Fibroblast of lung (primary cell): ENCODE results near the gene ISG20. TPM values are rescaled to one million over a fixed set of nuclear protein-coding genes. Genes with fewer than 3 reads are reported as not detected.

Source experiments
- DNase-seq, 2 donors: peaks; one replicate each; pipeline versions ENCODE4 v3.0.0 to v3.0.0-alpha.2; 2010; ENCODE audit warnings: low read depth in 2 of 2
- H2AFZ ChIP-seq: 2 replicates; pipeline ENCODE4 v1.5.1; 2012; ENCODE audit warnings: low read length, control low read depth, inconsistent platforms
- H3K27ac ChIP-seq: 2 replicates; pipeline ENCODE4 v1.5.1; 2011; ENCODE audit warnings: low read length, control low read depth; ENCODE audit not compliant: insufficient read depth
- H3K27me3 ChIP-seq: 2 replicates; pipeline ENCODE4 v1.5.1; 2011; ENCODE audit warnings: mild to moderate bottlenecking, low read length; ENCODE audit not compliant: control insufficient read depth, insufficient read depth
- H3K36me3 ChIP-seq: 2 replicates; pipeline ENCODE4 v1.5.1; 2011; ENCODE audit warnings: low read length; ENCODE audit not compliant: control insufficient read depth, insufficient read depth
- H3K4me1 ChIP-seq: 2 replicates; pipeline ENCODE4 v1.5.1; 2011; ENCODE audit warnings: low read length; ENCODE audit not compliant: control insufficient read depth, insufficient read depth; ENCODE audit errors: extremely low read depth
- H3K4me2 ChIP-seq: 2 replicates; pipeline ENCODE4 v1.5.1; 2011; ENCODE audit warnings: low read length, control low read depth; ENCODE audit not compliant: insufficient read depth; ENCODE audit errors: extremely low read depth
- H3K4me3 ChIP-seq, 4 experiments: fragments of 200-600 bp in 1 of 4; sonication (generic) in 1 of 4; replicated peaks in 1 of 4; 2 replicates each; pipeline ENCODE4 v1.5.1; 2011 to 2016; ENCODE audit warnings: low read length in 4 of 4, low read depth in 3 of 4, mild to moderate bottlenecking in 3 of 4, control low read depth in 2 of 4, inconsistent platforms in 1 of 4, mixed read lengths in 1 of 4; ENCODE audit not compliant: insufficient read depth in 1 of 4; ENCODE audit errors: control extremely low read depth in 1 of 4
- H3K79me2 ChIP-seq: 2 replicates; pipeline ENCODE4 v1.5.1; 2012; ENCODE audit warnings: mild to moderate bottlenecking, low read length, inconsistent platforms; ENCODE audit not compliant: control insufficient read depth, insufficient read depth
- H3K9ac ChIP-seq: 2 replicates; pipeline ENCODE4 v1.5.1; 2011; ENCODE audit warnings: mild to moderate bottlenecking, low read length, control low read depth; ENCODE audit not compliant: insufficient read depth
- H3K9me3 ChIP-seq: 2 replicates; pipeline ENCODE4 v1.5.1; 2012; ENCODE audit warnings: low read depth, low read length; ENCODE audit not compliant: control insufficient read depth, insufficient read depth
- H4K20me1 ChIP-seq: 2 replicates; pipeline ENCODE4 v1.5.1; 2011; ENCODE audit warnings: low read length; ENCODE audit not compliant: control insufficient read depth, insufficient read depth; ENCODE audit errors: extremely low read depth
- CTCF ChIP-seq, 2 donors: IDR thresholded peaks in 1 of 2; conservative IDR thresholded peaks in 1 of 2; 1 replicate in 1 of 2; 2 replicates in 1 of 2; pipeline ENCODE4 v1.5.1; 2011 to 2012; ENCODE audit warnings: low read length in 2 of 2, control low read depth in 1 of 2, inconsistent platforms in 1 of 2, low read depth in 1 of 2, mild to moderate bottlenecking in 1 of 2
- EZH2 ChIP-seq: IDR thresholded peaks from 2 replicates; pipeline ENCODE4 v1.5.1; 2012; ENCODE audit warnings: low read length, control low read depth, mild to moderate bottlenecking; ENCODE audit errors: missing control alignments
- polyA plus RNA-seq, 2 donors: library from polyadenylated mRNA; depleted of rRNA in 1 of 2; stranded (reverse) in 1 of 2; unstranded in 1 of 2; fragments of >200 nt; gene quantifications; 2 replicates each; pipeline ENCODE4 v1.2.1, GENCODE V29; 2011 to 2012; ENCODE audit warnings: missing spikeins in 1 of 2
- total RNA-seq: library from RNA; depleted of rRNA; stranded (reverse); fragments of >200 nt; gene quantifications from 2 replicates; pipeline ENCODE4 v1.2.1, GENCODE V29; 2014

Gene ISG20
- total and polyA plus RNA-seq, 2 donors (not counting 1 experiment from before 2014, with no cell fraction given), result 2.2 to 3.0 TPM

GRCh38 chr15:88621789-88622604 is 16.8 kb upstream of the ISG20 start:
- H2AFZ ChIP-seq, result no peak overlapping the region
- peaks cover 17% of the 10 kb centered on the region for H3K4me1 ChIP-seq
- peak overlapping the region; percentile 96 for H3K4me2 ChIP-seq
- H3K9ac ChIP-seq, result peak overlapping the region; percentile 99
- no peaks in the 10 kb centered on the region for H4K20me1 ChIP-seq
- H3K79me2 ChIP-seq, result peaks cover 58% of the 10 kb centered on the region
- peak overlapping the region; percentile 97 for H3K27ac ChIP-seq
- H3K36me3 ChIP-seq, result peaks cover 11% of the 10 kb centered on the region
- H3K9me3 ChIP-seq, result no peaks in the 10 kb centered on the region
- DNase-seq, result peak; percentile 51 to 61
- no peak for TF ChIP-seq CTCF (conservative IDR thresholded peaks at IDR 0.05 in 1 of 2, IDR thresholded peaks at IDR 0.05 in 1 of 2; ENCODE audit: low read depth in 1 of 2, low read length in 2 of 2)
- TF ChIP-seq EZH2, result no peak
- H3K27me3 ChIP-seq, result no peaks in the 10 kb centered on the region
- peak overlapping the region; percentile 83 to 90 (median 87) for H3K4me3 ChIP-seq

- Histone ChIP-seq H2AFZ (no peak overlapping the region), H3K79me2 (peaks cover 64% of the 10 kb centered on the region), H3K4me3 (peak overlapping the region; percentile 83 to 90 (median 87)), H3K27me3 (no peaks in the 10 kb centered on the region), H3K9ac (peak overlapping the region; percentile 99), H3K36me3 (peaks cover 11% of the 10 kb centered on the region), H3K9me3 (no peaks in the 10 kb centered on the region), H3K4me2 (peak overlapping the region; percentile 96), H4K20me1 (no peaks in the 10 kb centered on the region), H3K27ac (peak overlapping the region; percentile 97), H3K4me1 (peaks cover 17% of the 10 kb centered on the region)
- TF ChIP-seq CTCF (conservative IDR thresholded peaks at IDR 0.05 in 1 of 2, IDR thresholded peaks at IDR 0.05 in 1 of 2; ENCODE audit: low read depth in 1 of 2, low read length in 2 of 2) (no peak), EZH2 (no peak)
- DNase-seq, result no peak
Measured at GRCh38 chr15:88622605-88622975, 16.2 kb upstream of the ISG20 start.

GRCh38 chr15:88623061-88623460 is 15.8 kb upstream of the ISG20 start:
- peaks cover 17% of the 10 kb centered on the region for H3K4me1 ChIP-seq
- H3K9me3 ChIP-seq, result no peaks in the 10 kb centered on the region
- peak overlapping the region; percentile 99 for H3K9ac ChIP-seq
- H3K4me3 ChIP-seq, result peak overlapping the region; percentile 83 to 90 (median 87)
- H3K27me3 ChIP-seq, result no peaks in the 10 kb centered on the region
- peak overlapping the region; percentile 97 for H3K27ac ChIP-seq
- no peak for TF ChIP-seq EZH2
- TF ChIP-seq CTCF (conservative IDR thresholded peaks at IDR 0.05 in 1 of 2, IDR thresholded peaks at IDR 0.05 in 1 of 2; ENCODE audit: low read depth in 1 of 2, low read length in 2 of 2), result no peak
- peaks cover 69% of the 10 kb centered on the region for H3K79me2 ChIP-seq
- H4K20me1 ChIP-seq, result no peaks in the 10 kb centered on the region
- H3K4me2 ChIP-seq, result peak overlapping the region; percentile 96
- peaks cover 14% of the 10 kb centered on the region for H3K36me3 ChIP-seq
- no peak overlapping the region for H2AFZ ChIP-seq
- DNase-seq, result peak; percentile 66 to 85
